GM12864 (cell line): Measurements from ENCODE around the gene GUCA2B.

ENCODE experiments used
- DNase-seq: peaks from one replicate; pipeline ENCODE4 v3.0.0-alpha.2; 2011; ENCODE audit warnings: low read depth
- H3K4me3 ChIP-seq: 2 replicates; pipeline ENCODE4 v1.5.1; 2011; ENCODE audit warnings: mild to moderate bottlenecking, low read depth, low read length, control low read depth
- TF ChIP-seq, protein P1 (sequence below): IDR thresholded peaks from 2 replicates; pipeline ENCODE4 v1.5.1; 2011; ENCODE audit warnings: low read depth, mild to moderate bottlenecking, moderate library complexity, low read length, control low read depth, inconsistent platforms; ENCODE audit errors: missing control alignments

The GUCA2B gene

DNA sequence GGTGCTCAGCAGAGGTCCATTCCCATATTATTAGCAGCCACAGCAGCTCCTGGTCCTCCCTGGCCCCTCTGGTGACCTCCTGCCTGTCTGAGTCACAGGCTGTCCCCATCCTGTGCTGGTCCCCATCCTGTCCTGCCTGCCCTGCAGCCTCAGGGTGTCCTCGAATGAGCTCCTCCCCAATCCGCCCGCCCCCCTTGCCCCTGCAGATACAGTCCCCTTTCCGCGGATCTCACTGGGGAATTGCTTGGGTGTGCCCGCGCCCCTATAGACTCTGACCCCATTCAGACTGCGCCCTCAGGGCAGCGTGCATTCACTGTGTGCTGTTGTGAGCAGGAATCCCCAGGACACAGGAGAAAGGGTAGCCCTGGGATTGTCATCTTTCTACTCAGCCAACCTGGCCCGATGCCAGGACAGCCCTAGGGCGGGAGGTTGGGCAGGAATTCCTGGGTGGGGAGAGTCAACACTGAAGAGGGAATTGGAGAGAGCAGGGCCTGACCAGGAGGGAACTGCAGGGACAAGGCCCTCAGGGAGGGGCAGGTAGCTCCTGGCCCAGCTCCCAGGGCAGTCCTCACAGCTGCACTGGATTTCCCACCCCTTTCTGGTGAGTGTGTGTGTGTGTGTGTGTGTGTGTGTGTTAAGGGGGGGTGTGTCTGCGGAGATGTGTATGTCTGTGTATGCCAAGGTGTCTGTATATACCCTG, 12.5 kb downstream of the GUCA2B start:
- no peak for DNase-seq
- TF ChIP-seq, protein P1, sequence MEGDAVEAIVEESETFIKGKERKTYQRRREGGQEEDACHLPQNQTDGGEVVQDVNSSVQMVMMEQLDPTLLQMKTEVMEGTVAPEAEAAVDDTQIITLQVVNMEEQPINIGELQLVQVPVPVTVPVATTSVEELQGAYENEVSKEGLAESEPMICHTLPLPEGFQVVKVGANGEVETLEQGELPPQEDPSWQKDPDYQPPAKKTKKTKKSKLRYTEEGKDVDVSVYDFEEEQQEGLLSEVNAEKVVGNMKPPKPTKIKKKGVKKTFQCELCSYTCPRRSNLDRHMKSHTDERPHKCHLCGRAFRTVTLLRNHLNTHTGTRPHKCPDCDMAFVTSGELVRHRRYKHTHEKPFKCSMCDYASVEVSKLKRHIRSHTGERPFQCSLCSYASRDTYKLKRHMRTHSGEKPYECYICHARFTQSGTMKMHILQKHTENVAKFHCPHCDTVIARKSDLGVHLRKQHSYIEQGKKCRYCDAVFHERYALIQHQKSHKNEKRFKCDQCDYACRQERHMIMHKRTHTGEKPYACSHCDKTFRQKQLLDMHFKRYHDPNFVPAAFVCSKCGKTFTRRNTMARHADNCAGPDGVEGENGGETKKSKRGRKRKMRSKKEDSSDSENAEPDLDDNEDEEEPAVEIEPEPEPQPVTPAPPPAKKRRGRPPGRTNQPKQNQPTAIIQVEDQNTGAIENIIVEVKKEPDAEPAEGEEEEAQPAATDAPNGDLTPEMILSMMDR: no peak
- H3K4me3 ChIP-seq: no peak overlapping the region

DNA sequence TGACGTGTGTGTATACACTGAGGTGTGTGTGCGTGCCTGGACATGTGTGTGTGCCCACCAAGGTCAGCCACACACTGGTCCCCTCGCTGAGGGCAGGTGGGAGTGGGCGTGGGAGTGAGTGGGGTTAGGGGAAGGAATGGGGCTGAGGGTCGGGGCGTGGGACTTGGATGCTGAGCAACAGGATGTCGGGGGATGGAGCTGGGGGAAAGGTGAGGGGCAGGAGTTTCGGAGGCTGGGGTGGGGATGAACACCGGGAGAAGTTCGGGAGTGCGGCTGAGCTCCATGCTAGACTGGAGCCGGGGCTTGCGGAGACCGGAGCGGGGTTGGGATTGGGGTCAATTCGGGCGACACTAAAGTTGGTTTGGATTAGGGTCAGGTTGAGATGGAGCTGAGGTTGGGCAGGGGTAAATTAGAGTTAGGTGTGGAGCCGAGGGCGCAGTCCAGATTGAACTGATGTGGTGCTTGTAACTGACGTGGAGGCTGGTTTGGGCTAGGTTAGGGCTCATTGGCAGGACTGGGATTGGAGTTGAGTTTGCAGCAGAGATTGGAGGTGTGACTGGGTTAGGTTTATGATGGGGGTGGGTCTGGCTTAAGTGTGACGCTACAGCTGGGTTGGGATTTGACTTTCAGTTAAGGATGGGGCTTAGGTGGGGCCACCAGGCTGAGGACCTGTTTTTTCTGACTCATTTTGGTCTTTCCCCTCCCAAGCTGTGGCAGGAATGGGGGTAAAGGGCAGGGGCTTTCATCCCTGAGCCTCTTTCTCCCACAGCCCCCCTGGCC, 14.6 kb downstream of the GUCA2B start:
- DNase-seq: no peak
- no peak overlapping the region for H3K4me3 ChIP-seq
- TF ChIP-seq, protein P1: no peak

DNA sequence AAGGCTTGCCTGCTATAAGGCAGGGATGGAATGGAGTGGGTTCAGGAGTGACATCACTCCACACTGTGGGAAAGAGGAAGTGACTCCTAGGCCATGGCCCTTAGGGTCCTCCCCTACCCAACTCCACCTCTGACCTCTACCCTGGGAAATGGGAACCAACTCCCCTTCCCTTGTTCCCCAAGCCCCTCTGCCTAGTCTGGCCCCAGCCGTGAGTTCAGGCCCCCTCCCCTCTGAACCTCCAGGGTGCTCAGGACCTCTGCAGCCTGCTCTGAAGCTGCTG, 15.1 kb downstream of the GUCA2B start:
- DNase-seq: no peak
- TF ChIP-seq, protein P1: no peak
- H3K4me3 ChIP-seq: no peak overlapping the region

DNA sequence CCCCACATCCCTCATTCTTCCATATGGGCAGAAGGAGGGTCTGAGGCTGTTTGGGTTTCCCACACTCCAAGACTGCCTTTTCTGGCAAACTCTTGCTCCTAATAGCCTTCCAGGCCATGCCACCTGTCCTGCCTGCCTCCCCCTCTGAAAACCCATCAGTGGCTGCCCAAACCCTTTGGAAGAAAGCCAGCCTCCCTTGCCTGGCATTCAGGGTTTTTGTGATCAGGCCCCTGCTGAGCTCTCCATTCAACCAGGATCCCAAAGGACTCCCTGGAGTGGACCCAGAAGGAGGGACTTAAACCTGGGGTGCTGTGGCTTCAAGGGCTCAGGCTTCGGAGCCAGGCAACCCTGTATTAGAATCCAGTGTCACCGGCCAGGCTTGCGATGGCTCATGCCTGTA, 15.6 kb downstream of the GUCA2B start:
- no peak overlapping the region for H3K4me3 ChIP-seq
- TF ChIP-seq, protein P1: no peak
- DNase-seq: no peak

DNA sequence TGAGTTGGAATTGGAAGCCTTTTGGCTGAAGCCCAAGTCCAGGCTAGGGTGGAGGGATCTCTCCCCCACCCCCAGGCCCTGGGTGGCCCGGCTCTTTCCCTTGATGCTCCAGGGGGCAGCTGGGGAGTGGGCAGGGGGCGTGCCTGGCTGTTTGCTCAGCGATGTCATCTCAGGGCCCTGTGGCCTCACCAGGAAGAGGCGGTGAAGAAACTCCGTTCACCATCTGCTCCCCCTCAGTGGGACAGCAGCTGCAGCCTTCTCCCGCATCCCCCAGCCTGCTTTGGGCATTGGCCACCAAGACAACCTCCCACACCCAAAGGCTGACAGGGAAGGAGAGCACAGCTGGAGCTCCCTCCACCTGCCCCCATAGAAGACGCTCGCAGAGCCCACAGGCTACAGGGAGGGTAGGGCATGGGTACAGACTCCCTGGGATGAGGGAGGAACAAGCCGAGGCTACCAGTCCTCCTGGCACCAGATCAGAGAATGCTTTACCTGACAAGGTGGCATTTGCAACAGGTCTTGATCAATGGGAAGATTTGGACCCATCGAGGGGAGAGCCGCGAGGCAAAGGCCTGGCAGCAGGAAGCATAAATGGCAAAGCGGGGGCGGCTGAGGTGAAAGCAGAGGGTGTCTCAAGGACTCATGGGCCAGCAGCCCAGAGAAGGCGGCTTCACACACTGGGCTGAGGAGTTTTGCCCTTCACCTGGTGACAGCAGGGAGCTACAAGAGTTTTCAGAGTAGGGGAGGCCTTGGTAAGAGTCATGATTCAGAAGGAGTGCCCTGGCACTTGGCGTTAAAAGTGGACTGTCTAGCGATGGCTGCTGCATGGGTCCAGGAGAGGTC, 17.8 kb downstream of the GUCA2B start:
- TF ChIP-seq, protein P1: no peak
- DNase-seq: no peak

DNA sequence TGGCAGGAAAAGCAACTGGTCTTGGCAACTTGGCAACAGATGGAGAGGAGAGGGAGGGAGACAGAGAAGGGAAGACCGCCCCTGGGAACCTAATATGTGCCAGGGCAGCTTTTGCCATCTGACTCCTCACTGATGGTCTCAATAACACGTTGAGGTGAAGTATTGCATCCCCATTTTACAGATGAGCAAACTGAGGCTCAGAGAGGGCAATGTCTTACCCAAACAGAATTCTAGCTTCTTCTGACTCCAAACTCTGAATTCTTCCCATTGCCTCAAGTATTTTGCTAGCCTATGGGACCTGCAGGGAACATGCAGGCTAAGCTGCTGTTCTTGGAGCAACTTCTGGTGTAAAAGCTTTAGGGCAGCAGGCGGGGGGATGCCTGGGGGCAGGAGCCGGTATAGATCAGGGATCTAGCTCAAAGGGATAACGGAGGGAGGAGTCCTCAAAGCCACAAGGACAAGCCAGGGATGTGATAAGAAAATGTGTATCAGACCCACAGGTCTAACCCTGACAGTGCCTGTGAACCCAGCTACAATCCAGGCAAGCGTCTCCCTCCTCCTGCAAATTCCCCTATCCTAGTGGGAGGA, 18.6 kb downstream of the GUCA2B start:
- DNase-seq: no peak
- TF ChIP-seq, protein P1: no peak
- no peak overlapping the region for H3K4me3 ChIP-seq

More for the DNA sequence above, 17.8 kb downstream of the GUCA2B start:
- H3K4me3 ChIP-seq: no peak overlapping the region
